H54 (cell line): Measurements from ENCODE around the gene CWC22.
A peak's percentile ranks its signal among the peaks of the same experiment; 100 is the strongest.
"Not testable (repeated sequence)": the region's sequence is repeated elsewhere in the genome, so short reads cannot be mapped to it uniquely, and the experiment has no call there.

Experiments used
- DNase-seq: peaks from one replicate; pipeline ENCODE4 v3.0.0; 2011; ENCODE audit warnings: low spot score, mixed read lengths; ENCODE audit not compliant: insufficient read length
- FAIRE-seq: peaks from 3 replicates; lab custom pipeline; 2011; peaks lifted over from hg19 to GRCh38; lab: Jason Lieb, UNC
- POLR2A ChIP-seq: IDR thresholded peaks from 2 replicates; pipeline ENCODE4 v1.6.1; 2011; ENCODE audit warnings: low read depth, mild to moderate bottlenecking, low read length

CWC22 gene

DNA sequence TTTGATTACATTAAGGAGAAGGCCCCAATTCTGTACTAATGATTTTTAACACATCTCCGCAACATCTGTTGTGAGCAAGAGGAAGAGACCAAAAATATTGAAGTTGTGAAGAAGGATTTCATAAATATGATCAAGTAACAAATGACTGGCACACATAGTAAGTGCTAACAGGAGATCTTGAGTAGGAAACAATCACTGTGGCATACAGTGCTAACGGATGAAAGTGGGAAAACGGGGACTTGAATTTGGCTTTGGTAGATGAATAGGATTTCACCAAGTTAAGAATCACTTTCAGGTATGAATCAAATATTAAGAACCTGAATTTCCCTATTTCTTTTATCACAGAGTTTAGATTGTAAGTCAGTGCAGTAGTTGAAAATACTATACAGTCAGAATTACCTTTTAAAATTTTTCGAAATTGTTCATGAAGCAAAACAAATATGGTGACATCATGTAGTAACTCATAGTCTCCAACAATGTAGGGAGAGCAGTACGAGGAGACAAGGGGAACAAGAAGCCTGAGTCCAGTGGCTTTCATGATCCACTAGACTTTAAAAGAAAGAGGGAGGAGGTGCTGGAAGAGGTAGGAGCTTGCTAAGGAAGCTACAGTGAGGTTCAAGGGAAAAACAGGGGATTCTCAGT is 16.3 kb downstream of the CWC22 start:
- DNase-seq (no peak), FAIRE-seq (no peak)
- no peak for TF ChIP-seq POLR2A

DNA sequence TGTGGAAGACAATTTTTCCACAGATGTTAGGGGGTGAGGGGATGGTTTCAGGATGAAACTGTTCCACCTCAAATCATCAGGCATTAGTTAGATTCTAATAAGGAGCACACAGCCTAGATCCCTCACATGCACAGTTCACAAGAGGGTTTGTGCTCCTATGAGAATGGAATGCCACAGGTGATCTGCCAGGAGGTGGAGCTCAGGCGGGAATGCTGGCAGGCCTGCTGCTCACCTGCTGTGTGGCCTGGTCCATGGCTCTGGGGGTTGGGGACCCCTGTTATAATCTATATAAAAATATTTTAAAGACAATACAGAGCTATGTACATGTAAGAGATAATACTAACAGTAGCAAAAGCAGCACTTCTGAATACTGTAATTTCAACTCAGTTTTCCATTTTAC is 19.2 kb downstream of the CWC22 start:
- TF ChIP-seq POLR2A = no peak
- no peak for FAIRE-seq
- DNase-seq = no peak

DNA sequence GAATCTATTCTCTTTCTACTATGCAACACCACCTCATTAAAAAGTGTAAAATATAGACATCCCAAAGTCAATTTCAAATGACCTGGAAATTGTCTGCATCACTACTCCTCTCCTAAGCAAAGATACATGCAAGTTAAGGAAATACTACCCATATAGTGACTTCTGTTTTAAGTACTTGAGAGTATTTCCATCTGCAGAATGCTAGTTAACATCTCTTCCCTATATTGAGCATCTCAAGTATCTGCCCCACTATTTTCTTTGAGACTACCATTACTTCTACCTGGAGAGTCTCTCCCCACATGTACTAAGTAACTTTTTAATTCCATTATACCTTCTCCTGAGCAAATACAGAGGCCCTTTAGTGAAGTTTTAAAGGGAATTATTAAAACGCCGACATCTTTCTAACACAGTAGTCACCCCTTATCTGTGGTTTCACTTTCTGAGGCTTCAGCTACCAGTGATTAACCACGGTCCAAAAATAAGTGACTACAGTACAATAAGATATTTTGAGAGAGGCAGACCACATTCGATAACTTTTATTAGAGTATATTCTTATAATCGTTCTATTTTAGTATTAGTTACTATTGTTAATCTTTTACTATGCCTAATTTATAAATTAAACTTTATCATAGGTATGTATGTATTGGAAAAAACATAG is 21.8 kb downstream of the CWC22 start:
- DNase-seq = no peak
- peak; percentile 11 for FAIRE-seq
- no peak for TF ChIP-seq POLR2A

DNA sequence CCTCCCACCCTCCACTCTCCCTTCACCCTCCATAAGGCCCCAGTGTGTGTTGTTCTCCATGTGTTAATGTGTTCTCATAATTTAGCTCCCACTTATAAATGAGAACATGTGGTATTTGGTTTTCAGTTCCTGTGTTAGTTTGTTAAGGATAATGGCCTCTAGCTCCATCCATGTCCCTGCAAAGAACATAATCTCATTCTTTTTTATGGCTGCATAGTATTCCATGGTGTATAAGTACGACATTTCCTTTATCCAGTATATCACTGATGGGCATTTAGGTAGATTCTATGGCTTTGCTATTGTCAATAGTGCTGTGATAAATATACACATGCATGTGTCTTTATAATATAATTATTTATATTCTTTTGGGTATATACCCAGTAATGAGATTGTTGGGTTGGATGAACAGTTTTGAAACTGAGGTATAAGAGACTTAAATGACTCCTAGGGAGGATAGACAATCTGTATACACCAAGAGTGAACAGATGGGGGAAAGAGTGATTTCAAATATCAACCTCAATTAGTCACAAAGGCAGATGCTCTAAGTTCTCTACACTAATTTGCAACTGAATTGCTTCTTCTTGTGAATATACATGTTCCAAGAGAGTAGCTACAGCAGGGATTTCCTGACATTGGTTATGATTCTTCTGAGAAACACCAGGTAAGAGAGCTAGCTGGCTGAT is 23.7 kb downstream of the CWC22 start:
- no peak for FAIRE-seq
- no peak for TF ChIP-seq POLR2A
- no peak for DNase-seq

DNA sequence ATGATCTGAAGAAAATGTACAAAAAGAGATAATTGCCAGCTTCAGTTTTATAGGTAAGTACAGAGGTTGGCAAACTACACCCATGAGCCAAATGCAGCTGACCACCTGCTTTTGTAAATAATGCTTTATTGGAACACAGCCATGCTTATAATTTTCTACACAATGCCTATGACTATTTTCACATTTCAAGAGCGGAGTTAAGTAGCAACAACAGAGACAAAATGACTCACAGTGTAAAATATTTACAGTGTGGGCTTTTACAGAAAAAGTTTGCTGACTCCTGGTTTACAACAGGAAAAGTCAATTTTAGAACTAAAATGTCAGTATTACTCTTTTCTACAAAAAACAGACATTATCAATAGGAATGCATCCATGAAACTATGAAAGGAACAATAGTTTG is 26.0 kb downstream of the CWC22 start:
- no peak for TF ChIP-seq POLR2A
- FAIRE-seq = no peak
- no peak for DNase-seq

DNA sequence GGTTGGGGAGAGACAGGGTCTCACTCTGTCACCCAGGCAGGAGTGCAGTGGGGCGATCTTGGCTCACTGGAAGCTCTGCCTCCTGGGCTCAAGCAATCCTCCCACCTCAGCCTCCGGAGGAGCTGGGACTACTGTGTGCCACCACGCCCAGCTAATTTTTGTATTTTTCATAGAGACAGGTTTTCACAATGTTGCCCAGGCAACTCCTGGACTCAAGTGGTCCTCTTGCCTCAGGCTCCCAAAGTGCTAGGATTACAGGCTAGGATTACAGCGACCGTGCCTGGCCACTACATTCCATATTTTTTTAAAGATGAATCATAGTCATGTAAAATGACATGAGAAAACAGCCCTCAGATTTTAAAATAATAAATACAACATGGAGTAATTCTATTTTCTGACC is 32.3 kb downstream of the CWC22 start:
- FAIRE-seq (no peak), DNase-seq (no peak)
- no peak for TF ChIP-seq POLR2A

- no peak for DNase-seq
- no peak for TF ChIP-seq POLR2A
- FAIRE-seq = no peak
These were observed 40.2 kb downstream of the CWC22 start for GRCh38 chr2:179966778-179967394.

- no peak for DNase-seq
- FAIRE-seq = no peak
- TF ChIP-seq POLR2A = no peak
These were observed 41.5 kb downstream of the CWC22 start for GRCh38 chr2:179965291-179966258.

DNA sequence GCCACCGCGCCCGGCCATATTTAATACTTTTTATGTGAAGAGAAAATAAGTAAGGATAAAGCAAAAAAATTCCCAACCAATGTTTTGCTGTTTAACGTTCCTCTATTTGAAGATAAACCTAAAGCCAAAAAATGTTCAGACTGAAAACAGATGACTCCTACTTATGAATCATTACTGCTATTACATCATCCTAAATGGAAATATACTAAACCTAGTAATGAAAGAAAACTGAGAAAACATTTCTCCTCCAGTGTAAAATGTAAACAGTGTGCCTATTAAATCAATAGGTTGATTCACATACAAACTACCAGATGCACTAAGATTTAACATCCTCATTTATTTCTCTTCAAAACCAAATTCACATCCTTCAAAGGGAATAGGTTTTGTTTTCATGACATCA is 43.5 kb downstream of the CWC22 start:
- DNase-seq (peak; percentile 10), FAIRE-seq (peak; percentile 83)
- no peak for TF ChIP-seq POLR2A

- FAIRE-seq, DNase-seq: not testable (repeated sequence)
These were observed 48.8 kb downstream of the CWC22 start for GRCh38 chr2:179958251-179958650.

- FAIRE-seq = no peak
- no peak for TF ChIP-seq POLR2A
These were observed 53.1 kb downstream of the CWC22 start for GRCh38 chr2:179954026-179954425.

GRCh38 chr2:179953359-179953758 is 53.7 kb downstream of the CWC22 start:
- FAIRE-seq (peak; percentile 20), DNase-seq (no peak)
- no peak for TF ChIP-seq POLR2A

More at GRCh38 chr2:179954026-179954425, 53.1 kb downstream of the CWC22 start:
- DNase-seq = no peak

- no peak for TF ChIP-seq POLR2A
- DNase-seq = no peak
- no peak for FAIRE-seq
These were observed 54.4 kb downstream of the CWC22 start for GRCh38 chr2:179952658-179953057.
